HG03469 (cell line): Measurements from ENCODE around the gene BTRC.
A peak's percentile ranks its signal among the peaks of the same experiment; 100 is the strongest.
"Not testable (repeated sequence)": the region's sequence is repeated elsewhere in the genome, so short reads cannot be mapped to it uniquely, and the experiment has no call there.

Experiments
- ATAC-seq: cut with Tn5 transposase; IDR thresholded peaks from one replicate; pipeline ENCODE4 v1.9.1; 2021; ENCODE audit warnings: mild to moderate bottlenecking, moderate library complexity, moderate number of reproducible peaks; ENCODE audit not compliant: unreplicated experiment

Gene BTRC

GRCh38 chr10:101341438-101341837 lies 12.5 kb upstream of the BTRC start:
- no peak for ATAC-seq

GRCh38 chr10:101346177-101346576 lies 7.8 kb upstream of the BTRC start:
- no peak for ATAC-seq

- ATAC-seq = no peak
Observed at GRCh38 chr10:101351017-101351416, 2.9 kb upstream of the BTRC start.

- ATAC-seq = no peak
Observed at GRCh38 chr10:101351477-101351876, 2.5 kb upstream of the BTRC start.

- not testable (repeated sequence) for ATAC-seq
Observed at GRCh38 chr10:101352857-101353256, 1.1 kb upstream of the BTRC start.

GRCh38 chr10:101354328-101355071 lies 535 bp downstream of the BTRC start:
- ATAC-seq = peak; percentile 15

GRCh38 chr10:101355072-101355706 lies 1.2 kb downstream of the BTRC start:
- ATAC-seq = no peak

GRCh38 chr10:101356132-101356531 lies 2.2 kb downstream of the BTRC start:
- no peak for ATAC-seq

GRCh38 chr10:101357958-101358357 lies 4.0 kb downstream of the BTRC start:
- ATAC-seq = no peak

- no peak for ATAC-seq
Observed at GRCh38 chr10:101358706-101359300, 4.8 kb downstream of the BTRC start.

GRCh38 chr10:101360090-101360489 lies 6.1 kb downstream of the BTRC start:
- not testable (repeated sequence) for ATAC-seq

- not testable (repeated sequence) for ATAC-seq
Observed at GRCh38 chr10:101360841-101361240, 6.9 kb downstream of the BTRC start.

- ATAC-seq = no peak
Observed at GRCh38 chr10:101363850-101364400, 10.0 kb downstream of the BTRC start.

- ATAC-seq = no peak
Observed at GRCh38 chr10:101364721-101365120, 10.8 kb downstream of the BTRC start.

- ATAC-seq = no peak
Observed at GRCh38 chr10:101367569-101368453, 13.8 kb downstream of the BTRC start.

GRCh38 chr10:101373063-101373462 lies 19.1 kb downstream of the BTRC start:
- no peak for ATAC-seq

- ATAC-seq = not testable (repeated sequence)
Observed at GRCh38 chr10:101373993-101374392, 20.0 kb downstream of the BTRC start.

- no peak for ATAC-seq
Observed at GRCh38 chr10:101375076-101375475, 21.1 kb downstream of the BTRC start.

- no peak for ATAC-seq
Observed at GRCh38 chr10:101379663-101380352, 25.8 kb downstream of the BTRC start.

GRCh38 chr10:101380353-101381017 lies 26.5 kb downstream of the BTRC start:
- no peak for ATAC-seq
